ENCODE measurements around the gene DYNC1LI1.

- TF ChIP-seq CTCF (IDR thresholded peaks at IDR 0.05), result no peak
- TF ChIP-seq EZH2 (IDR thresholded peaks at IDR 0.05; ENCODE audit: borderline replicate concordance, insufficient read depth, low read depth, low read length, poor library complexity, severe bottlenecking), result no peak
These were observed 71.1 kb downstream of the DYNC1LI1 start for GRCh38 chr3:32499585-32499984.

All from B cell (primary cell).